A549 (cell line): ENCODE results near the gene AQR. TPM values are rescaled to one million over a fixed set of nuclear protein-coding genes. Genes with fewer than 3 reads are reported as not detected.

ENCODE experiments used
- ATAC-seq, 2 experiments: fragments of 200-7000 bp in 1 of 2; fragments of >200 bp in 1 of 2; cut with Nextera tagmentation in 1 of 2; cut with Tn5 transposase in 1 of 2; 3 replicates each; pipeline versions ENCODE4 v1.8.0 to v1.9.1; 2018 to 2020; ENCODE audit warnings: mild to moderate bottlenecking in 1 of 2, moderate library complexity in 1 of 2
- CTCF ChIA-PET: fragments of 300-600 bp; sonication (Branson Sonifier 250); formaldehyde crosslinking; extraction: SDS; loops from one replicate; lab custom pipeline; 2021; ENCODE audit warnings: antibody characterized with exemption, inconsistent platforms; lab: Yijun Ruan, JAX
- POLR2A ChIA-PET: fragments of 350-600 bp; formaldehyde crosslinking; extraction: SDS; loops from one replicate; lab custom pipeline; 2021; ENCODE audit warnings: antibody characterized with exemption, inconsistent platforms; lab: Yijun Ruan, JAX
- DNase-seq, 2 experiments: peaks; one replicate each; pipeline versions ENCODE4 v3.0.0 to v3.0.0-alpha.2; 2011 to 2016; ENCODE audit warnings: low read depth in 1 of 2, low spot score in 1 of 2
- FAIRE-seq: peaks from 2 replicates; lab custom pipeline; 2011; peaks lifted over from hg19 to GRCh38; lab: Jason Lieb, UNC
- H3K27ac ChIP-seq, 2 experiments: fragments of >200 bp; sonication (Bioruptor Twin); formaldehyde crosslinking; 3 replicates each; pipeline ENCODE4 v1.5.1; 2016 to 2017
- H3K4me1 ChIP-seq: fragments of >200 bp; sonication (Bioruptor Twin); formaldehyde crosslinking; 3 replicates; pipeline ENCODE4 v1.6.1; 2016
- H3K4me2 ChIP-seq: fragments of >200 bp; sonication (Bioruptor Twin); formaldehyde crosslinking; 3 replicates; pipeline ENCODE4 v1.6.1; 2016
- H3K4me3 ChIP-seq: fragments of >200 bp; sonication (Bioruptor Twin); formaldehyde crosslinking; 3 replicates; pipeline ENCODE4 v1.5.1; 2016
- H3K9me3 ChIP-seq: fragments of >200 bp; sonication (Bioruptor Twin); formaldehyde crosslinking; 3 replicates; pipeline ENCODE4 v1.6.1; 2016
- ATOH8 ChIP-seq: fragments of 250-450 bp; sonication (Bioruptor Pico); IDR thresholded peaks from 2 replicates; pipeline ENCODE4 v1.5.0; 2020; ENCODE audit warnings: low read depth, mild to moderate bottlenecking, moderate library complexity
- BCL3 ChIP-seq: fragments of >200 bp; sonication (Bioruptor Twin); formaldehyde crosslinking; IDR thresholded peaks from 3 replicates; pipeline ENCODE4 v1.6.1; 2016
- CBX2 ChIP-seq: fragments of 200-600 bp; sonication (generic); IDR thresholded peaks from 2 replicates; pipeline ENCODE4 v1.6.1; 2016; ENCODE audit warnings: low read depth, mild to moderate bottlenecking, borderline replicate concordance
- CHD2 ChIP-seq: fragments of 150-350 bp; IDR thresholded peaks from 2 replicates; pipeline ENCODE4 v1.6.1; 2014; ENCODE audit warnings: low read length; ENCODE audit not compliant: partially characterized antibody
- CTCF ChIP-seq: fragments of >200 bp; sonication (Bioruptor Twin); formaldehyde crosslinking; IDR thresholded peaks from 3 replicates; pipeline ENCODE4 v1.5.1; 2016
- E2F6 ChIP-seq: IDR thresholded peaks from 2 replicates; pipeline ENCODE4 v1.6.1; 2012; ENCODE audit warnings: low read depth, borderline replicate concordance
- ESRRA ChIP-seq: fragments of 150-350 bp; IDR thresholded peaks from 2 replicates; pipeline ENCODE4 v1.6.1; 2014; ENCODE audit warnings: mild to moderate bottlenecking, low read length, borderline replicate concordance
- FOSB ChIP-seq: fragments of 250-450 bp; sonication (Bioruptor Pico); IDR thresholded peaks from 2 replicates; pipeline ENCODE4 v1.5.0; 2020; ENCODE audit warnings: mild to moderate bottlenecking, moderate library complexity
- GATA3 ChIP-seq: IDR thresholded peaks from 2 replicates; pipeline ENCODE4 v1.6.1; 2012; ENCODE audit warnings: borderline replicate concordance
- HDAC2 ChIP-seq: fragments of 200-600 bp; sonication (generic); IDR thresholded peaks from 2 replicates; pipeline ENCODE4 v1.6.1; 2016
- HES2 ChIP-seq: fragments of >200 bp; sonication (Bioruptor Twin); formaldehyde crosslinking; IDR thresholded peaks from 2 replicates; pipeline ENCODE4 v1.6.1; 2016
- HEYL ChIP-seq: fragments of 250-450 bp; sonication (Bioruptor Pico); IDR thresholded peaks from 2 replicates; pipeline ENCODE4 v1.8.0; 2021; ENCODE audit warnings: mild to moderate bottlenecking, moderate library complexity
- HOXA7 ChIP-seq: fragments of 250-450 bp; sonication (Bioruptor Pico); IDR thresholded peaks from 2 replicates; pipeline ENCODE4 v1.5.0; 2020; ENCODE audit warnings: mild to moderate bottlenecking, moderate library complexity
- KDM1A ChIP-seq: fragments of 200-600 bp; sonication (generic); IDR thresholded peaks from 2 replicates; pipeline ENCODE4 v1.6.1; 2016; ENCODE audit warnings: low read depth, mild to moderate bottlenecking
- PHF8 ChIP-seq: fragments of 200-600 bp; sonication (generic); IDR thresholded peaks from 2 replicates; pipeline ENCODE4 v1.6.1; 2016; ENCODE audit warnings: low read depth, mild to moderate bottlenecking, antibody characterized with exemption, moderate library complexity, borderline replicate concordance
- RAD21 ChIP-seq, 2 experiments: fragments of >200 bp in 1 of 2; sonication (Bioruptor Twin) in 1 of 2; formaldehyde crosslinking in 1 of 2; IDR thresholded peaks in 1 of 2; conservative IDR thresholded peaks in 1 of 2; 2 replicates in 1 of 2; 3 replicates in 1 of 2; pipeline ENCODE4 v1.6.1; 2012 to 2018; ENCODE audit warnings: inconsistent platforms in 1 of 2
- RFX5 ChIP-seq: fragments of 450-650 bp; IDR thresholded peaks from 2 replicates; pipeline ENCODE4 v1.7.1; 2014; ENCODE audit warnings: antibody characterized with exemption, mild to moderate bottlenecking, moderate library complexity
- TFCP2L1 ChIP-seq: fragments of 250-450 bp; sonication (Bioruptor Pico); IDR thresholded peaks from 2 replicates; pipeline ENCODE4 v1.5.0; 2021; ENCODE audit warnings: mild to moderate bottlenecking
- TP53 ChIP-seq: fragments of 250-450 bp; sonication (Bioruptor Pico); IDR thresholded peaks from 2 replicates; pipeline ENCODE4 v1.5.0; 2021; ENCODE audit warnings: mild to moderate bottlenecking, moderate library complexity
- USF2 ChIP-seq: fragments of 450-650 bp; IDR thresholded peaks from 2 replicates; pipeline ENCODE4 v1.6.1; 2014; ENCODE audit warnings: antibody characterized with exemption
- ZC3H11A ChIP-seq: fragments of 450-650 bp; IDR thresholded peaks from 2 replicates; pipeline ENCODE4 v1.6.1; 2014; ENCODE audit warnings: antibody characterized with exemption, mild to moderate bottlenecking
- ZFP36 ChIP-seq: fragments of 450-650 bp; IDR thresholded peaks from 2 replicates; pipeline ENCODE4 v1.6.1; 2014; ENCODE audit warnings: borderline replicate concordance; ENCODE audit not compliant: partially characterized antibody
- ZNF302 ChIP-seq: fragments of 250-450 bp; sonication (Bioruptor Pico); IDR thresholded peaks from 2 replicates; pipeline ENCODE4 v1.9.0; 2021; ENCODE audit warnings: inconsistent platforms, mild to moderate bottlenecking, moderate library complexity
- WGBS: methylation state at CpG from one replicate; pipeline ENCODE4 v1.1.6; 2017; ENCODE audit errors: missing lambda C conversion rate; 5-methylcytosine and 5-hydroxymethylcytosine counted together
- polyA plus RNA-seq, 4 experiments: library from polyadenylated mRNA; depleted of rRNA in 3 of 4; stranded (reverse); fragments of >200 nt; fragmentation: RNase III in 1 of 4; extraction: RNeasy Plus Mini Kit Qiagen cat#74134 plus additional on column Dnase treatment in 1 of 4; gene quantifications; 2 replicates in 3 of 4; 3 replicates in 1 of 4; pipeline ENCODE4 v1.2.3, GENCODE V29; 2011 to 2017

AQR gene
- polyA plus RNA-seq, 2 of the 4 experiments (the other 2 are of a cell fraction), result 22.3 to 58.5 TPM

- H3K4me3 ChIP-seq, result no peak overlapping the region
- no peak overlapping the region for H3K4me2 ChIP-seq
- no peak for ATAC-seq
- TF ChIP-seq ATOH8 (CRISPR knock-in tag) (no peak), HDAC2 (no peak), CBX2 (no peak), ZFP36 (no peak), ESRRA (no peak), GATA3 (no peak), KDM1A (no peak), RFX5 (no peak), BCL3 (no peak), USF2 (no peak), HOXA7 (CRISPR knock-in tag) (no peak), TFCP2L1 (no peak)
- H3K27ac ChIP-seq, result no peak overlapping the region
- no peaks in the 10 kb centered on the region for H3K4me1 ChIP-seq
- no peaks in the 10 kb centered on the region for H3K9me3 ChIP-seq
- WGBS, result 87% methylated on average over 6 of the region's 6 CpGs
- CTCF ChIA-PET, result interaction anchor here (0.6 to 1.9 kb wide), 2 partner anchors 12 to 131 kb away, joined by 3 to 4 read pairs; no protein-coding TSS in a partner anchor
- FAIRE-seq, result no peak
- POLR2A ChIA-PET, result no interaction called here
- no peak for DNase-seq
Measured at GRCh38 chr15:34942363-34942762, 27.2 kb downstream of the AQR start.

GRCh38 chr15:34941831-34942230, 27.7 kb downstream of the AQR start:
- DNase-seq (no peak), FAIRE-seq (peak; percentile 18), ATAC-seq (no peak)
- H3K4me2 ChIP-seq, result no peak overlapping the region
- ChIA-PET CTCF (interaction anchor here (0.6 to 1.9 kb wide), 3 partner anchors 12 to 131 kb away, joined by 3 to 5 read pairs (median 4); partner anchors contain the start of gene AQR), POLR2A (no interaction called here)
- H3K9me3 ChIP-seq, result no peaks in the 10 kb centered on the region
- H3K27ac ChIP-seq, result no peak overlapping the region
- H3K4me3 ChIP-seq, result no peak overlapping the region
- no peaks in the 10 kb centered on the region for H3K4me1 ChIP-seq
- TF ChIP-seq KDM1A, result no peak
- TF ChIP-seq ATOH8 (CRISPR knock-in tag), result no peak
- TF ChIP-seq E2F6, result no peak
- TF ChIP-seq USF2, result no peak
- TF ChIP-seq PHF8, result no peak
- no peak for TF ChIP-seq ZNF302 (CRISPR knock-in tag)
- TF ChIP-seq HES2, result no peak
- no peak for TF ChIP-seq TFCP2L1
- no peak for TF ChIP-seq CHD2
- no peak for TF ChIP-seq CTCF
- no peak for TF ChIP-seq HEYL (CRISPR knock-in tag)
- TF ChIP-seq ZC3H11A, result no peak
- no peak for TF ChIP-seq FOSB (CRISPR knock-in tag)
- TF ChIP-seq RAD21 (conservative IDR thresholded peaks at IDR 0.05 in 1 of 2, IDR thresholded peaks at IDR 0.05 in 1 of 2), result no peak
- TF ChIP-seq TP53 (CRISPR knock-in tag), result no peak
- WGBS, result 84% methylated on average over 3 of the region's 3 CpGs
